ENCODE data around the gene BIK.

The BIK gene

GRCh38 chr22:43171019-43171491 is 60.5 kb downstream of the BIK start:
- Histone ChIP-seq H3K4me2 (peak overlapping the region in 9 of 11 experiments; percentile 9 to 51 (median 28); a peak in 14 of 22 replicates), H3K36me3 (peaks cover 69 to 100% (median 99%) of the 10 kb centered on the region in 11 experiments), H3K9me3 (replicated peaks in 1 of 11) (no peaks in the 10 kb centered on the region), H3K9ac (no peak overlapping the region; a peak in 1 of 22 replicates), H3K4me3 (no peak overlapping the region), H3K4me1 (peaks cover 11 to 45% (median 34%) of the 10 kb centered on the region in 10 experiments), H3K27me3 (no peaks in the 10 kb centered on the region), H3K27ac (no peak overlapping the region), H4K20me1 (peaks cover 0 to 92% (median 33%) of the 10 kb centered on the region in 11 experiments; a peak in 12 of 22 replicates)
- TF ChIP-seq Cebpa-rat (IDR thresholded peaks at IDR 0.05), result no peak

- H3K27me3 ChIP-seq, result no peaks in the 10 kb centered on the region
- peaks cover 11 to 45% (median 37%) of the 10 kb centered on the region in 10 experiments for H3K4me1 ChIP-seq
- H3K9ac ChIP-seq, result 0 out of 22 replicates have a peak overlapping the region, but pooled peaks of 1 of the 11 experiments have one; percentile 31
- no peak for TF ChIP-seq Cebpa-rat (IDR thresholded peaks at IDR 0.05)
- H4K20me1 ChIP-seq, result peaks cover 0 to 89% (median 31%) of the 10 kb centered on the region in 11 experiments; a peak in 12 of 22 replicates
- H3K27ac ChIP-seq, result no peak overlapping the region
- H3K36me3 ChIP-seq, result peaks cover 72 to 100% (median 97%) of the 10 kb centered on the region in 11 experiments
- H3K9me3 ChIP-seq (replicated peaks in 1 of 11), result no peaks in the 10 kb centered on the region
- no peak overlapping the region for H3K4me3 ChIP-seq
- H3K4me2 ChIP-seq, result peak overlapping the region in 8 of 11 experiments; percentile 9 to 51 (median 30); a peak in 13 of 22 replicates
Observed at GRCh38 chr22:43171607-43172006, 61.1 kb downstream of the BIK start.

- Histone ChIP-seq H3K9me3 (replicated peaks in 1 of 11) (no peaks in the 10 kb centered on the region), H3K9ac (0 out of 22 replicates have a peak overlapping the region, but pooled peaks of 1 of the 11 experiments have one; percentile 31), H3K4me3 (no peak overlapping the region), H3K4me2 (peak overlapping the region in 3 of 11 experiments; percentile 28 to 40 (median 31); a peak in 2 of 22 replicates), H3K36me3 (peaks cover 71 to 100% (median 99%) of the 10 kb centered on the region in 11 experiments), H4K20me1 (peaks cover 0 to 88% (median 34%) of the 10 kb centered on the region in 11 experiments; a peak in 12 of 22 replicates), H3K27me3 (no peaks in the 10 kb centered on the region), H3K4me1 (peaks cover 11 to 46% (median 37%) of the 10 kb centered on the region in 10 experiments), H3K27ac (no peak overlapping the region)
- no peak for TF ChIP-seq Cebpa-rat (IDR thresholded peaks at IDR 0.05)
Observed at GRCh38 chr22:43172191-43172590, 61.6 kb downstream of the BIK start.

- H3K4me3 ChIP-seq, result no peak overlapping the region
- no peak for TF ChIP-seq Cebpa-rat (IDR thresholded peaks at IDR 0.05)
- H3K4me1 ChIP-seq, result peaks cover 6 to 41% (median 33%) of the 10 kb centered on the region in 10 experiments
- H3K9me3 ChIP-seq (replicated peaks in 1 of 11), result no peaks in the 10 kb centered on the region
- no peak overlapping the region for H3K9ac ChIP-seq
- H3K27me3 ChIP-seq, result no peaks in the 10 kb centered on the region
- peaks cover 0 to 80% (median 26%) of the 10 kb centered on the region in 11 experiments; a peak in 12 of 22 replicates for H4K20me1 ChIP-seq
- H3K4me2 ChIP-seq, result no peak overlapping the region
- no peak overlapping the region for H3K27ac ChIP-seq
- peaks cover 66 to 98% (median 95%) of the 10 kb centered on the region in 11 experiments for H3K36me3 ChIP-seq
Observed at GRCh38 chr22:43173566-43173965, 63.0 kb downstream of the BIK start.

GRCh38 chr22:43173976-43174720 is 63.6 kb downstream of the BIK start:
- Histone ChIP-seq H3K27ac (no peak overlapping the region), H4K20me1 (peaks cover 0 to 75% (median 20%) of the 10 kb centered on the region in 11 experiments; a peak in 12 of 22 replicates), H3K4me3 (no peak overlapping the region), H3K4me1 (peaks cover 0 to 35% (median 27%) of the 10 kb centered on the region in 10 experiments; a peak in 18 of 20 replicates), H3K9ac (no peak overlapping the region), H3K36me3 (peaks cover 72 to 98% (median 95%) of the 10 kb centered on the region in 11 experiments), H3K4me2 (no peak overlapping the region), H3K9me3 (replicated peaks in 1 of 11) (no peaks in the 10 kb centered on the region), H3K27me3 (no peaks in the 10 kb centered on the region)
- TF ChIP-seq Cebpa-rat (IDR thresholded peaks at IDR 0.05), result no peak

- no peak overlapping the region for H3K27ac ChIP-seq
- no peak overlapping the region for H3K9ac ChIP-seq
- H3K36me3 ChIP-seq, result peaks cover 72 to 98% (median 95%) of the 10 kb centered on the region in 11 experiments
- H4K20me1 ChIP-seq, result peaks cover 0 to 74% (median 22%) of the 10 kb centered on the region in 11 experiments; a peak in 11 of 22 replicates
- H3K9me3 ChIP-seq (replicated peaks in 1 of 11), result no peaks in the 10 kb centered on the region
- H3K4me3 ChIP-seq, result no peak overlapping the region
- H3K27me3 ChIP-seq, result no peaks in the 10 kb centered on the region
- H3K4me1 ChIP-seq, result peaks cover 0 to 32% (median 25%) of the 10 kb centered on the region in 10 experiments; a peak in 17 of 20 replicates
- TF ChIP-seq Cebpa-rat (IDR thresholded peaks at IDR 0.05), result no peak
- no peak overlapping the region for H3K4me2 ChIP-seq
Observed at GRCh38 chr22:43174941-43175531, 64.5 kb downstream of the BIK start.

- no peak for TF ChIP-seq Cebpa-rat (IDR thresholded peaks at IDR 0.05)
- Histone ChIP-seq H3K36me3 (peaks cover 68 to 98% (median 95%) of the 10 kb centered on the region in 11 experiments), H3K27me3 (no peaks in the 10 kb centered on the region), H3K9me3 (replicated peaks in 1 of 11) (no peaks in the 10 kb centered on the region), H3K4me2 (peak overlapping the region in 2 of 11 experiments; percentile 20 to 23; a peak in 4 of 22 replicates), H4K20me1 (peaks cover 0 to 74% (median 29%) of the 10 kb centered on the region in 11 experiments; a peak in 15 of 22 replicates), H3K9ac (peak overlapping the region in 1 of 11 experiments; percentile 5; a peak in 1 of 22 replicates), H3K4me1 (peaks cover 0 to 23% (median 17%) of the 10 kb centered on the region in 10 experiments; a peak in 17 of 20 replicates), H3K27ac (no peak overlapping the region), H3K4me3 (no peak overlapping the region)
Observed at GRCh38 chr22:43176090-43176489, 65.5 kb downstream of the BIK start.

- Histone ChIP-seq H3K27me3 (no peaks in the 10 kb centered on the region), H4K20me1 (peaks cover 0 to 74% (median 32%) of the 10 kb centered on the region in 11 experiments; a peak in 17 of 22 replicates), H3K36me3 (peaks cover 67 to 98% (median 95%) of the 10 kb centered on the region in 11 experiments), H3K4me2 (no peak overlapping the region), H3K27ac (no peak overlapping the region), H3K4me1 (peaks cover 0 to 10% (median 7%) of the 10 kb centered on the region in 10 experiments; a peak in 13 of 20 replicates), H3K9ac (no peak overlapping the region), H3K9me3 (replicated peaks in 1 of 11) (no peaks in the 10 kb centered on the region), H3K4me3 (no peak overlapping the region)
- TF ChIP-seq Cebpa-rat (IDR thresholded peaks at IDR 0.05), result no peak
Observed at GRCh38 chr22:43177479-43177878, 66.9 kb downstream of the BIK start.

All from BLaER1 treated with 17β-estradiol and CSF1 and Interleukin-3, amounts not matched to agents 10 nM and 100 nM (cell line).